Panc1 (cell line): Measurements from ENCODE around the gene C19orf38. TPM values are rescaled to one million over a fixed set of nuclear protein-coding genes. Genes with fewer than 3 reads are reported as not detected.

Source experiments
- ATAC-seq: fragments of 200-7000 bp; cut with Tn5 transposase; 2 replicates; pipeline ENCODE4 v1.9.1; 2020; ENCODE audit warnings: mild to moderate bottlenecking, moderate library complexity
- BruUV-seq: library from RNA; stranded (reverse); fragments of 400-500 nt; replicated peaks from 2 replicates; lab custom pipeline; 2021; lab: Mats Ljungman, UMichigan
- CTCF ChIA-PET: fragments of 300-600 bp; sonication (Branson Sonifier 250); formaldehyde crosslinking; loops from one replicate; lab custom pipeline; 2022; ENCODE audit warnings: antibody characterized with exemption; lab: Charles Lee
- POLR2A ChIA-PET: fragments of 300-600 bp; sonication (Branson Sonifier 250); formaldehyde crosslinking; loops from one replicate; lab custom pipeline; 2022; ENCODE audit warnings: antibody characterized with exemption; lab: Charles Lee
- DNase-seq: peaks from one replicate; pipeline ENCODE4 v3.0.0-alpha.2; 2010; ENCODE audit warnings: low read depth, low spot score
- H3K27ac ChIP-seq: 2 replicates; pipeline ENCODE4 v1.5.1; 2011; ENCODE audit warnings: mild to moderate bottlenecking, low read length, inconsistent platforms
- H3K27me3 ChIP-seq: fragments of 200-500 bp; sonication (Bioruptor generic); 2 replicates; pipeline ENCODE4 v1.6.0; 2014; ENCODE audit warnings: low read length, inconsistent platforms; ENCODE audit not compliant: control insufficient read depth, insufficient read depth
- H3K36me3 ChIP-seq: fragments of 200-500 bp; sonication (Bioruptor generic); 2 replicates; pipeline ENCODE4 v1.5.1; 2014; ENCODE audit warnings: inconsistent platforms, mild to moderate bottlenecking, low read length, moderate library complexity; ENCODE audit not compliant: control insufficient read depth, insufficient read depth
- H3K4me1 ChIP-seq: 2 replicates; pipeline ENCODE4 v1.5.1; 2011; ENCODE audit warnings: inconsistent platforms, mild to moderate bottlenecking, low read length, moderate library complexity; ENCODE audit not compliant: control insufficient read depth, insufficient read depth
- H3K4me3 ChIP-seq, 2 experiments: 2 replicates each; pipeline ENCODE4 v1.5.1; 2011 to 2012; ENCODE audit warnings: low read depth in 2 of 2, low read length in 2 of 2, mild to moderate bottlenecking in 2 of 2, inconsistent platforms in 1 of 2, moderate library complexity in 1 of 2
- H3K9me3 ChIP-seq: fragments of 200-500 bp; sonication (Bioruptor generic); 2 replicates; pipeline ENCODE4 v1.5.1; 2014; ENCODE audit warnings: low read depth, mild to moderate bottlenecking, inconsistent platforms, low read length, moderate library complexity; ENCODE audit not compliant: control insufficient read depth, insufficient read depth
- POLR2AphosphoS5 ChIP-seq: IDR thresholded peaks from 2 replicates; pipeline ENCODE4 v1.6.1; 2012; ENCODE audit warnings: mild to moderate bottlenecking, low read depth, low read length, moderate library complexity
- SIN3A ChIP-seq: IDR thresholded peaks from 2 replicates; pipeline ENCODE4 v1.6.1; 2012; ENCODE audit warnings: low read depth, mild to moderate bottlenecking, low read length, moderate library complexity, borderline replicate concordance; ENCODE audit not compliant: insufficient read depth
- TCF7L2 ChIP-seq: IDR thresholded peaks from 2 replicates; pipeline ENCODE4 v1.6.1; 2011; ENCODE audit warnings: mild to moderate bottlenecking, low read depth, low read length, inconsistent platforms
- in situ Hi-C: cut with HindIII; loops from 2 replicates; pipeline ENCODE4 v1.10.0; 2016; ENCODE audit warnings: low sequenced_read_pairs, low pct_unique_long_range_greater_than_20kb
- intact Hi-C: fragments of 100-400 bp; cut with micrococcal nuclease; formaldehyde crosslinking; loops from one replicate; pipeline ENCODE4 v1.10.0; 2022; ENCODE audit not compliant: unreplicated experiment
- total RNA-seq: library from RNA; stranded (reverse); gene quantifications from one replicate; pipeline ENCODE4 v1.2.1, GENCODE V29; 2021; ENCODE audit not compliant: unreplicated experiment
- TF ChIP-seq, protein P1 (sequence below), 2 experiments: IDR thresholded peaks; 2 replicates each; pipeline ENCODE4 v1.6.1; 2011 to 2012; ENCODE audit warnings: low read depth in 2 of 2, control low read depth in 1 of 2, low read length in 1 of 2, mild to moderate bottlenecking in 1 of 2, moderate library complexity in 1 of 2; ENCODE audit not compliant: insufficient read depth in 1 of 2
- TF ChIP-seq, protein P2 (sequence below): fragments of 450-650 bp; IDR thresholded peaks from 2 replicates; pipeline ENCODE4 v1.5.1; 2017; ENCODE audit warnings: mild to moderate bottlenecking

The C19orf38 gene
- total RNA-seq, 1 experiment from 2014 or later = not detected

DNA sequence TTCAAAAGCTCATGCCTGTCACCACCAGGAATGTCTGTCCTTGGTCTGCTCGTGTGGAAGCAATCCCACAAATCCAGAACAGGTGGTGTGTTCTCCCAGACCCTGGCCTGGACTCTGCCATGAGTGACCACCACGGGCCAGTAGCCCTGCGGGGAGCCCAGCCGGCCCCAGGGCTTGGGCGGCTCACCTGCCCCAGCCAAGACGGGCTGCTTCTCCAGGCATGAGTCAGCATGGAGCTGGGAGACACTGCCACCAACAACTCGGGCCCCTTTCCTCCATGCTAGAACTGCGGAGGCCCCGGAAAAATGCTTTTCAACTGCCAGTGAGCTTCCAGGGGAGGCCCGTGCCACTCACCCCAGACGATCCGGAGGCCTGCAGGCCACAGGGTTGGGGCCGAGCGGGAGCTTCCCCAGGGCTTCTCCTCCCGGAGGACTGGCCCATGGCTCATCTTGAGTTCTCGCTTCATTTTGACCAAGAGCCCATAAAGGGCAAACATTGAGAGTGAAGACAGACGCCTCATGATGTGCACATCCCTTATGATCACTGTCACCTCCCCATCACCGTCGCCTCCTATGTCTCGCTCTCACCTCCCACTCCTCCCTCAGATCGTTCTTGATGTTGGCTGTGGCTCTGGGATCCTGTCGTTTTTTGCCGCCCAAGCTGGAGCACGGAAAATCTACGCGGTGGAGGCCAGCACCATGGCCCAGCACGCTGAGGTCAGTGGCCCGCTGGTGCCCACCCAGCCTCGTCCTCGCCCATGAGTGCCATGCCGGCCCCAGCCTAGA, 63.6 kb downstream of the C19orf38 start:
- BruUV-seq = no TSS peak
- in situ Hi-C loops = no loop called here
- ChIA-PET CTCF (no interaction called here), POLR2A (no interaction called here)
- TF ChIP-seq, protein P1, sequence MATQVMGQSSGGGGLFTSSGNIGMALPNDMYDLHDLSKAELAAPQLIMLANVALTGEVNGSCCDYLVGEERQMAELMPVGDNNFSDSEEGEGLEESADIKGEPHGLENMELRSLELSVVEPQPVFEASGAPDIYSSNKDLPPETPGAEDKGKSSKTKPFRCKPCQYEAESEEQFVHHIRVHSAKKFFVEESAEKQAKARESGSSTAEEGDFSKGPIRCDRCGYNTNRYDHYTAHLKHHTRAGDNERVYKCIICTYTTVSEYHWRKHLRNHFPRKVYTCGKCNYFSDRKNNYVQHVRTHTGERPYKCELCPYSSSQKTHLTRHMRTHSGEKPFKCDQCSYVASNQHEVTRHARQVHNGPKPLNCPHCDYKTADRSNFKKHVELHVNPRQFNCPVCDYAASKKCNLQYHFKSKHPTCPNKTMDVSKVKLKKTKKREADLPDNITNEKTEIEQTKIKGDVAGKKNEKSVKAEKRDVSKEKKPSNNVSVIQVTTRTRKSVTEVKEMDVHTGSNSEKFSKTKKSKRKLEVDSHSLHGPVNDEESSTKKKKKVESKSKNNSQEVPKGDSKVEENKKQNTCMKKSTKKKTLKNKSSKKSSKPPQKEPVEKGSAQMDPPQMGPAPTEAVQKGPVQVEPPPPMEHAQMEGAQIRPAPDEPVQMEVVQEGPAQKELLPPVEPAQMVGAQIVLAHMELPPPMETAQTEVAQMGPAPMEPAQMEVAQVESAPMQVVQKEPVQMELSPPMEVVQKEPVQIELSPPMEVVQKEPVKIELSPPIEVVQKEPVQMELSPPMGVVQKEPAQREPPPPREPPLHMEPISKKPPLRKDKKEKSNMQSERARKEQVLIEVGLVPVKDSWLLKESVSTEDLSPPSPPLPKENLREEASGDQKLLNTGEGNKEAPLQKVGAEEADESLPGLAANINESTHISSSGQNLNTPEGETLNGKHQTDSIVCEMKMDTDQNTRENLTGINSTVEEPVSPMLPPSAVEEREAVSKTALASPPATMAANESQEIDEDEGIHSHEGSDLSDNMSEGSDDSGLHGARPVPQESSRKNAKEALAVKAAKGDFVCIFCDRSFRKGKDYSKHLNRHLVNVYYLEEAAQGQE (IDR thresholded peaks at IDR 0.05; ENCODE audit: insufficient read depth in 1 of 2, low read depth in 2 of 2, low read length in 1 of 2) = no peak
- TF ChIP-seq POLR2AphosphoS5 (no peak), SIN3A (no peak), TCF7L2 (no peak)
- TF ChIP-seq, protein P2, sequence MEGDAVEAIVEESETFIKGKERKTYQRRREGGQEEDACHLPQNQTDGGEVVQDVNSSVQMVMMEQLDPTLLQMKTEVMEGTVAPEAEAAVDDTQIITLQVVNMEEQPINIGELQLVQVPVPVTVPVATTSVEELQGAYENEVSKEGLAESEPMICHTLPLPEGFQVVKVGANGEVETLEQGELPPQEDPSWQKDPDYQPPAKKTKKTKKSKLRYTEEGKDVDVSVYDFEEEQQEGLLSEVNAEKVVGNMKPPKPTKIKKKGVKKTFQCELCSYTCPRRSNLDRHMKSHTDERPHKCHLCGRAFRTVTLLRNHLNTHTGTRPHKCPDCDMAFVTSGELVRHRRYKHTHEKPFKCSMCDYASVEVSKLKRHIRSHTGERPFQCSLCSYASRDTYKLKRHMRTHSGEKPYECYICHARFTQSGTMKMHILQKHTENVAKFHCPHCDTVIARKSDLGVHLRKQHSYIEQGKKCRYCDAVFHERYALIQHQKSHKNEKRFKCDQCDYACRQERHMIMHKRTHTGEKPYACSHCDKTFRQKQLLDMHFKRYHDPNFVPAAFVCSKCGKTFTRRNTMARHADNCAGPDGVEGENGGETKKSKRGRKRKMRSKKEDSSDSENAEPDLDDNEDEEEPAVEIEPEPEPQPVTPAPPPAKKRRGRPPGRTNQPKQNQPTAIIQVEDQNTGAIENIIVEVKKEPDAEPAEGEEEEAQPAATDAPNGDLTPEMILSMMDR = no peak
- H3K9me3 ChIP-seq = no peaks in the 10 kb centered on the region
- no peaks in the 10 kb centered on the region for H3K27me3 ChIP-seq
- no peak overlapping the region for H3K4me3 ChIP-seq
- DNase-seq (no peak), ATAC-seq (no peak)
- intact Hi-C loops = no loop called here
- H3K27ac ChIP-seq = no peak overlapping the region
- H3K4me1 ChIP-seq = no peaks in the 10 kb centered on the region; the same call in 1 of the 2 replicates
- H3K36me3 ChIP-seq = no peaks in the 10 kb centered on the region; the same call in 1 of the 2 replicates

DNA sequence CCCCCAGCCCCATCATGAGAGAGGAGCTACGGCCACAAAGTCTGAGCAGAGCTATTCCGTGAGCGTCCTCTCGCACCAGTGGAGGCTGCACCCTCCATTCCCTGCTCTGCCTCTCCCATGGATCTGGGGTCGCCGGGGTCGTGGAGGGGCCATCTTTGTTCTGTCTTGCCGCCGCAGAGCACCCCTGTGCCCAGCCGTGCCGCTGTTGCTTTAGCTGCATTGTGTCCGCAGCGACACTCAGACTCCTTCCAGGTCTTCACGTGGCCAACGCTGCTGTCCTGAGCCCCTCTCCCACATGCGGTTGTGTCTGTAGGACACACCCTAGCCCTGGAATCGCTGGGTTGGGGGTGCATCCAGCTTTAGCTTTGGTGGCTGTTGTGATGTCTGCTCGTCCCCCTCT, 64.4 kb downstream of the C19orf38 start:
- in situ Hi-C loops (no loop called here), intact Hi-C loops (no loop called here)
- ATAC-seq = no peak
- ChIA-PET POLR2A (interaction anchor here (0.6 kb wide), 1 partner anchor 77 kb away, joined by 3 read pairs; the partner anchor contains the start of gene TMED1), CTCF (no interaction called here)
- no peak overlapping the region for H3K4me3 ChIP-seq
- H3K27me3 ChIP-seq = no peaks in the 10 kb centered on the region
- H3K36me3 ChIP-seq = no peaks in the 10 kb centered on the region; the same call in 1 of the 2 replicates
- H3K9me3 ChIP-seq = no peaks in the 10 kb centered on the region
- no peak overlapping the region for H3K27ac ChIP-seq
- TF ChIP-seq, protein P1 (IDR thresholded peaks at IDR 0.05; ENCODE audit: insufficient read depth in 1 of 2, low read depth in 2 of 2, low read length in 1 of 2) = no peak
- TF ChIP-seq POLR2AphosphoS5 (no peak), TCF7L2 (no peak), SIN3A (no peak)
- TF ChIP-seq, protein P2 = no peak
- no peaks in the 10 kb centered on the region; the same call in 1 of the 2 replicates for H3K4me1 ChIP-seq
- DNase-seq = no peak
- no TSS peak for BruUV-seq
